Right lobe of liver (tissue), 6 donors: Measurements from ENCODE around the gene CDHR1. TPM values are rescaled to one million over a fixed set of nuclear protein-coding genes. Genes with fewer than 3 reads are reported as not detected.

Experiments used
- ATAC-seq, 4 donors: fragments of 200-7000 bp; cut with Tn5 transposase; one replicate each; pipeline ENCODE4 v1.9.1; 2020; ENCODE audit warnings: mild to moderate bottlenecking in 4 of 4, moderate library complexity in 4 of 4
- DNase-seq, 3 donors: peaks; one replicate each; pipeline ENCODE4 v3.0.0-alpha.2; 2020
- H3K27ac ChIP-seq, 3 donors: fragments of 200-600 bp; one replicate each; pipeline ENCODE4 v1.8.0; 2022
- H3K27me3 ChIP-seq, 2 donors: fragments of 200-600 bp; one replicate each; pipeline ENCODE4 v1.8.0; 2022
- H3K36me3 ChIP-seq, 4 donors: fragments of 200-600 bp; sonication (generic) in 1 of 4; one replicate each; pipeline versions ENCODE4 v1.5.1 to v1.8.0; 2017 to 2022; ENCODE audit warnings: control low read depth in 1 of 4
- H3K4me1 ChIP-seq, 4 donors: fragments of 200-600 bp; sonication (generic) in 1 of 4; one replicate each; pipeline versions ENCODE4 v1.5.1 to v1.8.0; 2017 to 2022; ENCODE audit warnings: control low read depth in 1 of 4
- H3K4me3 ChIP-seq, 3 donors: fragments of 200-600 bp; one replicate each; pipeline ENCODE4 v1.8.0; 2022
- H3K9me3 ChIP-seq, 4 donors: fragments of 200-600 bp; sonication (generic) in 1 of 4; one replicate each; pipeline versions ENCODE4 v1.5.1 to v1.8.0; 2017 to 2022; ENCODE audit warnings: control low read depth in 1 of 4
- CTCF ChIP-seq, 4 donors: fragments of 200-600 bp in 3 of 4; fragments of 450-650 bp in 1 of 4; IDR thresholded peaks; one replicate each; pipeline versions ENCODE4 v1.5.1 to v1.8.0; 2016 to 2022; ENCODE audit warnings: antibody characterized with exemption in 4 of 4, mild to moderate bottlenecking in 2 of 4
- POLR2A ChIP-seq: fragments of 450-650 bp; IDR thresholded peaks from one replicate; pipeline ENCODE4 v1.6.1; 2017; ENCODE audit warnings: antibody characterized with exemption, mild to moderate bottlenecking
- WGBS: methylation state at CpG from one replicate; pipeline ENCODE4 v1.1.6; 2018; ENCODE audit warnings: low coverage, low lambda C conversion rate; ENCODE audit not compliant: insufficient coverage; ENCODE audit errors: missing lambda C conversion rate; 5-methylcytosine and 5-hydroxymethylcytosine counted together
- intact Hi-C, 2 donors: fragments of 100-400 bp; cut with DNase I; formaldehyde crosslinking; loops; one replicate each; pipeline versions ENCODE4 v1.11.2 to v1.14.1; 2022
- total RNA-seq, 6 experiments: library from RNA; depleted of rRNA in 2 of 6; stranded (reverse); fragments of >200 nt in 2 of 6; fragmentation: NEBNext Ultra II Directional in 3 of 6; extraction: Animal tissue kit (Norgen Biotek cat#: 25700) in 3 of 6; gene quantifications; one replicate each; pipeline versions ENCODE4 v1.1.0 to v1.2.4, GENCODE V29; 2016 to 2023
- donor health status: DM: no; HTN: yes; CAD: no.
- donor health status: DM: no; HTN: no; CAD: no.
- donor health status: DM: no; HTN: no; CAD: no.
- donor health status: DM: no; HTN: yes; CAD: no.
- donor health status: DM: no; HTN: yes; CAD: no.

CDHR1 gene
- total RNA-seq, 6 experiments from 2014 or later: 0.09 to 0.42 (median 0.19) TPM; not detected in 1

DNA sequence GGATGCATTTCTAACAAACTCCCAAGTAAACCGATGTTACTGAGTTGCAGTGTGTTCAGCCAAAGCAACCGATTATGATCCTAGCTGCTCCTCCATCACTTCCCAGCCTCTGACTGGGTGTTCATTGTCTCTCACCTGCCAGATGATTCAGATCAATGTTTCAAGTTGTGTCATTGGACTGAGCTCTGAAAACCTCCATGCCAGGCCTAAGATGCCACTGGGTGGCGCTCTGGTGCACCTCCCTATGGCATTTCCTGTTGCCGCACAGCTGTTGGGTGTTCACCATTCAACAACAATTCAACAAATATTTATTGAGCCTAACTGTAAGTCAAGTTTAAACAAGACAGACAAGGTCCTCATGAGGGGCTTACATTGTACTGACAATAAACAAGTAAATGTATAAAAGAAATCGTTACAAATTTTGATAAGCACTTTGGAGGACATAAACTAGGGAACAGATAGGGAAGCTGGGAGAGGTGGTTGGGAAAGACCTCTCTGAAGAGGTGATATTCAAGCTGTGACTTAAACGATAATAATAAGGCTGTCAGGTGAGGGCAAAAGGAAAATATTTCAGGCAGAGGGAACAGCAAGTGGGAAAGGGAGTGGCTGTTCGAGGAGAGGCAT, 73.3 kb downstream of the CDHR1 start:
- 32% methylated on average over 7 of the region's 7 CpGs for WGBS
- no peak overlapping the region for H3K27ac ChIP-seq
- H3K4me1 ChIP-seq: no peaks in the 10 kb centered on the region
- TF ChIP-seq POLR2A (no peak), CTCF (IDR thresholded peaks at IDR 0.05) (peak; percentile 28 to 46 (median 40))
- no peaks in the 10 kb centered on the region for H3K36me3 ChIP-seq
- ATAC-seq (peak in 3 of 4 donors; percentile 45 to 70 (median 56)), DNase-seq (no peak)
- intact Hi-C loops: no loop called here
- no peaks in the 10 kb centered on the region for H3K27me3 ChIP-seq
- H3K9me3 ChIP-seq: no peaks in the 10 kb centered on the region
- no peak overlapping the region for H3K4me3 ChIP-seq

- Histone ChIP-seq H3K4me3 (no peak overlapping the region), H3K27me3 (no peaks in the 10 kb centered on the region), H3K36me3 (no peaks in the 10 kb centered on the region), H3K4me1 (no peaks in the 10 kb centered on the region), H3K9me3 (no peaks in the 10 kb centered on the region), H3K27ac (no peak overlapping the region)
- DNase-seq (no peak), ATAC-seq (no peak)
- 33% methylated on average over 1 of the region's 1 CpG for WGBS
- intact Hi-C loops: no loop called here
- no peak for TF ChIP-seq POLR2A
- TF ChIP-seq CTCF (IDR thresholded peaks at IDR 0.05): no peak
Measured at GRCh38 chr10:84269162-84269561, 74.8 kb downstream of the CDHR1 start.

Other genes with a start within 250 kb of the CDHR1 start
- gene GHITM, start 55.0 kb upstream of the CDHR1 start, total RNA-seq: 100 to 1,000 TPM; 133 to 231 (median 166) TPM
- not detected for gene GPR15LG, start 20.7 kb upstream of the CDHR1 start, total RNA-seq
- not detected for gene LRIT2, start 31.0 kb downstream of the CDHR1 start, total RNA-seq
- not detected for gene LRIT1, start 47.0 kb downstream of the CDHR1 start, total RNA-seq
- not detected for gene RGR, start 50.5 kb downstream of the CDHR1 start, total RNA-seq
- gene CCSER2, start 134.1 kb downstream of the CDHR1 start, total RNA-seq: 10 to 100 TPM; 18.2 to 28.8 (median 25.9) TPM